GM18868 (cell line): ENCODE results near the gene ASCL5.
A peak's percentile ranks its signal among the peaks of the same experiment; 100 is the strongest.

Source experiments
- ATAC-seq: cut with Tn5 transposase; IDR thresholded peaks from one replicate; pipeline ENCODE4 v1.9.1; 2021; ENCODE audit warnings: mild to moderate bottlenecking, moderate library complexity; ENCODE audit not compliant: unreplicated experiment

ASCL5 gene

DNA sequence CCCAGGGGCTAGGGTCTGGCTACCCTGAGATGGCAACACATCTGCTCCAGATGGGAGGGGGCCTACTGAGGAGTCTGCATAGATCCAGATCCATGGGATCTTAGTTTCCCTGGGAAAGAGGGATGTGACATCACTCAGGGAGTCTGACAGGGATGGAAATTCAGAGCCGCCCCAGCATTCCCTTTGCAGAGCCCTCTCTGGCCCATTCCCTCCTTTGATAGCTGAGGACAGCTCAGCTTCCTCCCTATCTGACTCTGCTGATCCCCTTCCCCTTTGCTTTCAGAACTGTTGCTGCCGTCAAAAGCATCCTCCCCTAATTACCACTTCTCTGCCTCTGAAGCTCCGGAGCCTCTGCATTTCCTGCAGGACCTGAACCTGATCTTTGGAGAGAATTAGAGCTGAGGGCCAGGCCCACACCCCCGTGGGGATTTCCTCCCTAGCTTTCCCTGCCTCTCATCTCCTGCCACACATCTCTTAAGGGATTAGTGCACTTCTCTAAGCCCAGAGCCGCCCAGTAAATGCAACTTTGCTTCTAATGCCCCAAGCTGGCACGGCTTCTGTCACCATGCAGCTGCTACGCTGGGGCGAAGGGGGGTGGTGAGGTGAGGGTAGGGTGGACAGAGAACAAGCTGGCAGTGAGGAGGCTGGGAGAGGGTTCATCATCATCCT lies 9.5 kb upstream of the ASCL5 start:
- no peak for ATAC-seq

DNA sequence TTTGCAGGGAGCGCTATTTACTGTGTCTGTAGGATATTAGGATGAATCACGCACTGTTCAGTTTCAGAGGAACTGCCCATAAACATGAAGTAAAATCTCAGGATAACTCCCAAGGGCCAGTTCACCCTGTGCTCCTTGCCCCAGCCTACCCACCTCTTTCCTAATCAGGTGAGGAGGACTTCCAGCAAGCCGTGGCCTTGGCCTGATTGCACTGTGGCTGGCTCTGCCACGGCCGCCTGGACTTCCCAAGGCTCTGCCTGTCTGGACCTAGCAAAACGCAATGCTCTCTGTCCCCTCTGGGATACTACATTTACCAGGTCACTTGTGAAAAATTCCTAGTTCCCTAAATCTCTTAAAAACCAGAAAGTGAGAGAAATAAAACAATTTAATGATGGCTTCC lies 7.4 kb upstream of the ASCL5 start:
- no peak for ATAC-seq

DNA sequence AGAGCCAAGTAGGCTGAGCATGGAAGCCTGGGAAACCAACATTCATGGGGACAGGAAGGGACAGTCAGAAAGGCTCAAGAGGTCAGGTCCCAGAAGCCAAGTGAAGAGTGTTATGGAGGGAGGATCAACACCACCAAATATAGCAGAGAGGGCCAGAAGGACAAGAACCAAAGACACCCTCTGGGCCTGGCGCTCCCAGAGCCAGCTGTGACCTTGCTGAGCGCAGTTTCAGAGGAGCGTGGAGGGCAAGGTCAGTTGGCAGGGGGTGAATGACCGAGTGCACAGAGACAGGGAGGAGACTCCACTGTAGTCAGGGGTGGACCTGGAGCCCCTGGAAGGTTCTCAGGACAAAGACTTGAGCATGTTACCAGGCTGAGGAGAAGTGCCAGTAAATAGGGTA lies 4.4 kb upstream of the ASCL5 start:
- no peak for ATAC-seq

DNA sequence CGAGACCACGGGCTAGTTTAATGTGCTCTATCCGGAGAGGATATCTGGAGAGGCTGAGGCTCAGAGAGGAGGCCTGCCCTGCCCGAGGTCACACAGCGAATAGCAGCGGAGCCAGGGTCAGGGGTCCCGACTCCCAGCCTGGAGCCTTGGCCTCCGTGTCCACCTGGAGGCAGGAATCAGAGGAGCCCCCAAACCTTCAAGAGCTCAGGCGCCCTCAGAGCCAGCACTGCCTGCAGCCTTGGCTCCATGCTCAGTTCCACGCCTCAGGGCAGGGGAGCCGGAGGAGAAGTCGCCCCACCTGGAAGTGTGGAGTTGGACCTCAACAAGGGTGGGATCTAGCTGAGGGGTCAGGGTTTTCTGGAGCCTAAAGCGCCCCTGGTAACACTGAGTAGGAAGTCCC lies 2.0 kb upstream of the ASCL5 start:
- ATAC-seq: no peak

DNA sequence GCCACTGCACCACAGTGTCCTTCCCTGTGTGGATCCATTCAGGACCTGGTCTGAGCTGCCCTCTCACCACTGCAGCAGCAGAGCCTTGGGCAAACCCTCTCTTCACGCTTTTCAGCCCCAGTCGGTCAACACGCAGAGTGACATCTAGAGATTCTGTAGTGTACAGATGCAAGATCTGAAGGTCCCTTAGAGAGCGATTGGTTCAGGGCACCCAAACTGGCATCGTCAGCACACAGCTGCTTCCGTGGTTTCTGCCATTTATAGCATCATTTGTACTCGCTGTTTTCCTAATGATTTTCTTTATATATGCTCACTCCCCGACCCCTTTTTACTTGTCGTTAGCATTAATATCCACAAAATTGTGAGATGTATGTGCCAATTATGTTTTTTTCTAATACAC lies 1.5 kb upstream of the ASCL5 start:
- no peak for ATAC-seq

DNA sequence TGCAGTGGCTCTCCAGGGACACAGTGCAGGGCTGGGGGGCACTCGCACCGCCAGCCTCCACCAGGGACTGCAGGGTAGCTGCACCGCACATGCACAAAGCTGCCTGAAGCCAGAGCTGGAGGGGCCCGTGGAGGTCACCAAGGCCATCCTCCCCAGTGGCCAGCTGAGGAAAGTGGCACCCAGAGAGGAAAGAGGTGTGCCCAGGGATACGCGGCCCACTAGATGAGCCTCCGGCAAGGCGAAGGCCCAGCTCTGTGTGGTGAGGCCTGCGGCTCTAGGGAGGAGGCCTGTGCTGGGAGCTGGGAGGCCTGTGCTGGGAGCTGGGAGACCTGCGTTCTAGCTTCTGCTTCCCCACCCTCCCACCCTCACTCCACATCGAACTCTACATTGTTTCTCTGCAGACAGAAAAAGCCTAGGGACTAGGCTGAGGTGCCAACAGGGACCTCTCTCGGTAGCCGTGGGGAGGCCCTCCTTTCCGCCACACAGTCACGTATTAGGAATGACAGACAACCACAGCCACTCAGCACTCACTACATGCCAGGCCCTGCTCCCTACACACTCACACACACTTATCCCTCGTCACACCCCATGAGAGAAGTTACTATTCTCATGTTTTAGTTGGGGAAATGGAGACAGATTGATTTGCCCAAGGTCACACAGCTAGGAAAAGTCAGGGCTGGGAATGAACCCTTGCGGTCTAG lies 921 bp upstream of the ASCL5 start:
- ATAC-seq: no peak

DNA sequence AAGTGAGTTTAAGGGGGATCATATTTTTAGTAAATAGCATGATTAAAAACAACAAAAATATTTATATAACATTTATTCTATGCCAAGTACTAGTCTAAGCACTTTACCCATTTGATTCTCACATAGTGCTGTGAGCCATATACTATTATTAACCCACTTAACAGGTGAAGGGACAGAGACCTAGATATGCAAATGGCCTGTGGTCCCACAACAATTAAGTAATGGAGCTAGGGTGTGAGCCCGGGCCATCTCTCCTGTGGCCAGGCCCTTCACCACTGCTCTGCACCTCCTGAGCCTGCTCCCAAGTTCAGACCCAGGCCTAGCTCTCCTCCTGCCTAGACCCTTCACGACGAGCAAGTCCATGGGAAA lies 537 bp downstream of the ASCL5 start:
- ATAC-seq: no peak

DNA sequence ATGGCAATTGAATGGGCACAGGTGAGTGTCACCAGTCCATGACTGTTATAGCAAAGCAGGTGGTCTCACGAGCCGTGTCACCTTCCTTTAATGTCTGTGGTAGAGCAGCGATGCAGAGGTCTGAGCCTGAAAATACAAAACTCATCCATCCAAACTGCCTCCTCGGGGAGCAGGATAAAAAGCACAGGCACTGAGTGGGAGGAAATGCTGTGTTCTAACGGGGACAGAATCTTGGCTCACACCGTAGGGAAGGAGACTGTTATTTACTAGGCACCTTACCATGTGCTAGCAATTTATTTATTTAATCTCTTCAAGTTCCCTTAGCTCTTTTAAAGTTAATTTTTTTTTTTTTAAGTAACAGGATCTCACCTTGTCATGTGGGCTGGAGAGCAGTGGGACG lies 1.2 kb downstream of the ASCL5 start:
- ATAC-seq: no peak

DNA sequence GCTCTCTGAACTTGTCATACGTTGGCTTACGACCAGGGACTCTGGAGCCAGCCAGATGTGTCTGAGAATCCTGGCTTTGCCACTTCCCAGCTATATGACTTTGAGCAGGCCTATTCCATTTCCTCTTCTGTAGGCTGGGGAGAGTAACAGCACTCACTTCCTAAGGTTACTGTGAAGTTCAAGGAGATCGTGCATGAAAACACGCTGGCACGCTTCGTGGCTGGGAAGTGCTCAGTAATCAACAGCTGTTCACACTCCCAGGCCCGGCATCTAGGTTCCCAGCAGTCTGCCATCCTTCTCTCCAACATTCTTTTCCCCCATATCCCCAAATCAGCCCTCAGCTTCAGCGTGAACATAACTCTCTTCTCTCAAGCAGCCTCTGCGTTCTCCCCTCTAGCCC lies 2.0 kb downstream of the ASCL5 start:
- no peak for ATAC-seq

DNA sequence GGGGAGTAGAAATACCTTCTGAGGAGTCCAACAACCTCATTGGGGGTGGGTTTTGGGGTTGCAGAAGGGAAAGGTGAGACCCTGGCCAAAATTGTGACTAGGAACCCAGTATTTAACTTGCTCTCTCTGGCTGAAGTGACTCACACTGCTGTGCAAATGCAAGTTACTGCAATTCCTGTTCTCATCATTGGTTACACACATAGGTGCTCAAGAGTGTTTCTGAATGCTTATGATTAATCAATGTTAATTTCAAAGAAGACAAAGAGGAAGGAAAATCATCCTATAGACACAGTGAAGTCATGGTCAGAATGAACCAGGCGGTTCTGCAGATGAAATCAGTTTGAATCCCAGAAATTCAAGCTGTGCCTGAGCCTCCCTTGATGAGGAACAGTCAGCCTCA lies 3.1 kb downstream of the ASCL5 start:
- no peak for ATAC-seq

DNA sequence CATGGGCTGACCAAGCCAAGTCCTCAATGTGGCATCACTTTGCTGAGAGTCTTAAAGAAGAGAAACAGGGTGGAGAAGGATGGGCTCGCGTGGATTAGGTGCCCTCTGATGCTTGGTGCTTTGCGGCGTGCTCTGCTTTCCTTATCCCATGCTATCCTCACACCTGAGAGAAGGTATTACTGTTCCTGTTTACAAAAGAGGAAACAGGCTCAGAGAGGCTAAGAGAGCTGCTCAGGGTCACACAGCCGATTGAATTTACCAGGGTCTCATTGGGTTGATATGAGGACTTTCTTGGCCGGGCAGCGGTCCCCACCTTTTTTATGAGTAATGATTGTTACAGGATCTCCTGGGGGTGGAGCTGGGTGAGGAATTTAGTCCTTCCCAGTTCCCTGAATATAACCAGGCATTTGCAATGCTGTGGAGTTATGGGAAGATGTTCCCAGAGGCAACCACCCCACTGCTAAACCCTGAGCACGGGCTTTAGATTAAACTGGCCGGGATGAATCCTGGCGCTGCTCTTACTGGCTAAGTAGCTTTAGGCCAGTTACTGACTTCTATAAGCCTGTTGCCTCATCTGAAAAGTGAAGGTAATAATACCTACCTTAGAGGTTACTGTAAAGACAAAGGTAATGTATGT lies 4.5 kb downstream of the ASCL5 start:
- no peak for ATAC-seq

DNA sequence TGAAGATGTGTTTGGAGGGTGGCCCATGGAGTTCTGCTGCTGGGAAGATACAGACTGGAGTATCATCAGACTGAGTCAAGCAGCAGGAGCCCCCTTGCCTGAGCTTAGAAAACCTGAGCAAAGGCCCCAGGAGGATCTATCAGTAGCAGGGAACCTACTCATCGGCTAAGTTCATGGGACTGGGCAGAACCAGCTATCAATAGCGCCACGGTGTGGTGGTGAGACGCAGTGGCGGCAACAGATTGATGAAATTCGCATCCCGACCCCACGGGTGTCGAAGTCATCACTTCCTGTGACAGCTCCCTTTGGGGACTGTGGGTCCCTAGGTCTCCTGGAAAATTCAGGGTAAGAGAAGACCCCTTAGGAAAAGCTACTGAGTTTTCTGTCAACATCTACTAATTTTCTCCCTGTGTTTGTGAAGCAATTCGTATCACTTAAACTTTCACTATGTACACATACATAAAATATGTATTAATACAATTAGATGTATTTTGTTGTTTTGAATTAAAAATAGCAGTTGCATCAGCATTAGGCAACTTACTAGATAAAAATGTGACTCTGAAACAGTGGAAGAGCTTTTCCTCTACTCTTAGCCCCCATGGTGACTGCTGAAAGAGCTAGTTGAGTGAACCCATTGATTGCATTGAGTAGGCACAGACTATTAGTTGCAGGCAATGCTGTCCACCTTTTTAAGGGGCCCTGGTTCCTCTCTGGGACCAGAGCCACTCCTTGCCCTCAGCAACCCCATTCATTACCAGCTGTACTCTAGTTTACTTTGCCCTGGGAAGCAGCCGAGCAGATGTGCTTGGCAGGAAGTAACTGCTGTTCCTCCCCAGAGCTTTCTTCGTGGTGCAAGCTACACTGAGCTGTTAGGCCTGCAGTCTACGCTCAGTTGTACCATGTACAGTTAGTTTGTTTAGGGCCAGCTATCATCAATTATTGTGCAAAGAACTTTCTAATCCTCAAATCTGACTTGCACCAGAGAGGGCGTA lies 7.5 kb downstream of the ASCL5 start:
- ATAC-seq: no peak

DNA sequence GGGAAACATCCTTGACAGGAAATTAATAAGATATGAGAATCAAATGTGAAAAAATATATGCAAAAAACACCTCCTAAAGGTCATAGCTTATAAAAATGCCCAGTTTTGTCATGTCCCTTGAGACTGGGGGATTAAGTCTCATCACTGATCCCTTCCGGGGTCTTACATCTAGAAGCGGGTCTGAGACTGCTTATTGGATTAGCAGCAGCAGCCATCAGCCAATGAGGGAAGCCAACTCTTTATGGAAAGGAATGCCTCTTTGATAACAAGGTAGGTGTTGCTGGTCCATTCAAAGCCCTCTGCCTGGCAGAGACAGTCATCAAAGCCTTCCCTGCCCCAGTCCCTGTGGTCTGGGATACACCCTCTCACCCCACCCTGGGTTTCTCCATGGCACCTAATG lies 10.9 kb downstream of the ASCL5 start:
- ATAC-seq: no peak

DNA sequence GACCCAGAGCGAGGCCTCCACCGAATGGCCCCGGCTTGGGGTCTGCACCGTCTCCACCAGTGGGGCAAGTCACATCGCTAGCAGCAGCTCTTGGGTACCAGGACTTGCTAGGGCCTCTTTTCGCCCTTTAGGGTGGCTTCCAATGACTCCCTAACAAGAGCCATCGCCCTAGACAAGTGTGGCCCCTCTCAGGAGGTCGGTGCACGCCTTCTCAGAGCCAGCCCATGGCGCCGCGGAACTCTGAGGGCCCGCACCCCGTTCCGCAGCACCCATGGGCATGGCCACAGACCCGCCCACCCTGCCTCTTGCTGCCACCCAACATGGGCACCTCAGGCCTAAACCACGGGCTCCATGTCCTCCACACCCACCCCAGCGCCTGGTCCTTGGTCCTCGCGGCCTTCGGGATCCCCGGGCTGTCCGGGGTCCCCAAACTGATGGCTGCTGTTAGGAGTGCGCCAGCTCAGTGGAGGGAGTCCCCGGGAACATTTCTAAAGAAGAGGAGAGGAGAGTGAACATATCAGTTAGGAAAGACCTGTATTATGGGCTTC lies 11.5 kb downstream of the ASCL5 start:
- no peak for ATAC-seq

DNA sequence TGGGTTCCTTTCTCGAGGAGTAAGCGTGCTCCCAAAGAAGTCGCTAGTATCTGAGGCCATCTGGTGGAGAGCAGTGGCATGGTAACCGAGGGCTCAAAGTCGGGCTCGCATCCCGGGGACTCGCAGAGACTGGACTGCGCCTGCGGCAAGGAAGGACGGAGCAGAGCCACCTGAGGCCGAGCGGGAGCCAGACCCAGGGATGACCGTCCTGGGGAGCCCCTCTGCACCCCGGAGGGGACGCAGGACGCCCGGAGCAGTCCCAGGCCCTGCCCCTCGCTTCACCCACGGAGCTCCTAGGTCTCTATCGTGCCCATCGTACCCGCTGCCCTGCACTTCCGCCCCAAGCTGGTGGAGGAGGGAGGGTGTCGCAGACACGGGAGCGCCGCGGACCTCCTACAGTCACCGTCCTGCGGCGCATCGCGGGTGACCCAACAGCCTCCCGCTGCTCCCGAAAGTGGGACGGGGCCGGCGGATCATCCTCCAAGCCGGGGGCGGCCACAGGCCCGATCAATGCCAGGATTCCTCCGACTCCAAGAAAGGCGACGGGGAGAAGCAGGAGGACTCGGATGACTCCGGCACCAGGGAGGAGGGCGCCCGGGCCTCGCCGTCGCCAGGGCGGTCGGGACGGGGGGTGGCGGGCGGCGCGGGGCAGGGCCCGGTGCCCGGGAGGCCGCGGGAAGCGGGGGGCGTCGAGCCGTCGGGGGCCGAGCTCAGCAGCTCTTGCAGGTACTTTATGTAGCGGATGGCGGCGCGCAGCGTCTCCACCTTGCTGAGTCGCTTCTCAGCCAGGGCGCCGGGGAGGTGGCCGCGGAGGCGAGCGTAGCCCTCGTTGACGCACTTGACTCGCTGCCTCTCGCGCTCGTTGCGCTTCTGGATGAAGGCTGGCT lies 12.5 kb downstream of the ASCL5 start:
- ATAC-seq: peak; percentile 90

DNA sequence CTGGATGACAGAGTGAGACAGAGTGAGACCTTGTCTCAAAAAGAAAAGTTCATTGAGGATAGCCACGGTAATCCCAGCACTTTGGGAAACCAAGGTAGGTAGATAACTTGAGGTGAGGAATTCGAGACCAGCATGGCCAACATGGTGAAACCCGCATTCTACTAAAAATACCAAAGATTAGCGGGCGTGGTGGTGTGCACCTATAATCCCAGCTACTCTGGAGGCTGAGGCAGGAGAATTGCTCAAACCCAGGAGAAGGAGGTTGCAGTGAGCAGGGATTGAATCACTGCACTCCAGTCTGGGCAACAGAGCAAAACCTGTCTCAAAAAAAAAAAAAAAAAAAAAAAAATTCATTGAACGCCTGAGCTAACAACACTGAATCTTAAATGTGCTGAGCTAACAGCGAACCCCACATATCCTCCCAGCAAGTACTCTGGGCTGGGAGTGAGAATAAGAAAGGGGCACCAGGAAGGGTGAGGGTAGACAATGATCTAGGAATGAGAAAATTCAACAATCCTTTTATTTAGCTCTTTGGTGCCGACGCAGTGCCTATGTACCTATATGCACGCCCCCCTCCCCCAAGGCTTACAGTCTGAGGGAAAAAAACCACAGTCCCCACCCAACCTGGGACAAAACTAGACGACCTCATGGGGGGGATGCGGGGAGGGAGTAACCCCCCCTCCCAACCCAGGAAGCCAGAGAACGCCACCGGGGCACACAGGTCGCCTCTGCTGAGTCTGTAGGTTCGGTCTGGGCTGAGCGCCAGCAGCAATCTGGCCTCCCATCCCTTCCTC lies 13.3 kb downstream of the ASCL5 start:
- no peak for ATAC-seq

DNA sequence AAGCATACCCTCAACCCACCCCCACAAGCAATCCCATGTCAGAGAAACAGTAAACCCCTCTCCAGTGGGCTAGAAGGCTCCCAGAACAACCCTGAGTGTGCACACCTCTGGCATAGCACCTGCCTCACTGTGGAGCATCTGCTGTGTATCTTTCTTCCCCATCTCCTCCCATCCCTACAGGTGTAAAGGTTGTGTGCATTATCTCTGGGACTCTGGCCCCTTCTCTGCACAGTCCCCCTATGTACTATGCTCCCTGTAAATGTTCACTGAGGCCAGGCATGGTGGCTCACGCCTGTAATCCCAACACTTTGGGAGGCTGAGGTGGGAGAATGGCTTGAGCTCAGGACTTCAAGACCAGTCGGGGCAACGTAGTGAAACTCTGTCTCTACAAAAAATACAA lies 14.1 kb downstream of the ASCL5 start:
- no peak for ATAC-seq

DNA sequence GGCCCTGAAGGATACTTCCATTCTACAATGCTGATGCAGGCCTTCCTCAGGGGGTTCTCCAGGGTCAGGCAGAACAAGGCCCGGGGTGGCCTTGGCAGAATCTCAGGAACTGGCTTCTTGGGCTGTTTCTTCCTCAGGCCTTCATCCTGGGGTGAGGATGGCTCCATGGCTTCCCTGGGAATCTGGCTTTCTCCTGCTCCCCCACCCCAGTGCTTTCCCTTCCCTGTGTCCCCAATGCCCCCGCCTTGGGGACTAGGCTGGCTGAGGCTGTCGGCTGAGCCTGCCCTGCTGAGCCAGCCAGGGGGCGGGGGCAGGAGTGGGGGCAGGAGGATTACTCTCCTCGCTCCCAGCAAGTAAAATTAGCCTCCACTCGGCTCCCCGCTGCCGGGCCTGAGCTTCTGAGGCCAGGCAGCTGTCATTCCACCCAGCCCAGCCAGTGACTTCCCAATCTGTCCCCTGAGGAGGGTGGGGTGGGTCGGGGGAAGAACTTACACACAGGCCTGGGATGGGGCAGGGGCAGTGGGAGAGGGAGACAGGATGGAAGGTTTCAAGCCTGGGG lies 14.7 kb downstream of the ASCL5 start, which contains the start of gene CACNA1S:
CACNA1S (minus strand) TSS at position 254 of the 559 bp plus-strand sequence; CDS start at position 167, 87 bp downstream.
- no peak for ATAC-seq

DNA sequence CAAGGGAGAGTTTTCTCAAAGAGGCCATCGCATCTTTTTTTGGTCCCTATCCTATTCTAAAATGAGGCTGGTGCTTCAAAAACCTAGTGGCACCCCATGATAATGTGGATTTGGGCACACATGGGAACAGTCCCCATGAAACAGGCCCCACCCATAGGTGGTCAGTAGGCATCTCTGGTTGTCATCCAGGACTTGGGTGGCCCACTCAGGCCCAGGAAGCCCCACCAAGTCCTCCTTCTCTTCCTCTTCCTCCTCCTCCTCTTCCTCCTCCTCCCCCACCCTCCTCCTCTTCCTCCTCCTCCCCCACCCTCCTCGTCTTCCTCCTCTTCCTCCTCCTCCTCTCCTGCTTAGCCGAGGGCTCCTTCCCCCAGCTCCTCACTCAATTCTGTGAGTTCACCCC lies 15.3 kb downstream of the ASCL5 start:
- no peak for ATAC-seq
